ENCODE measurements around the gene RNF224.

GRCh38 chr9:137273611-137274320 lies 46.5 kb downstream of the RNF224 start:
- no peak for TF ChIP-seq EP300 (IDR thresholded peaks at IDR 0.05; ENCODE audit: borderline replicate concordance in 1 of 2, low read depth in 1 of 2, low read length in 1 of 2)
- no peak for TF ChIP-seq REST (IDR thresholded peaks at IDR 0.05; ENCODE audit: low read depth, low read length)
- TF ChIP-seq CTCF (IDR thresholded peaks at IDR 0.05): no peak
- no peak for TF ChIP-seq RXRA (IDR thresholded peaks at IDR 0.05; ENCODE audit: borderline replicate concordance, low read depth)

Measured in SK-N-SH (cell line).